SK-N-SH treated with all-trans-retinoic acid at 6 μM for 48 hours (cell line): Measurements from ENCODE around the gene COL6A2.

Experiments
- OSR1 ChIP-seq: fragments of 250-450 bp; sonication (Bioruptor Pico); IDR thresholded peaks from 2 replicates; pipeline ENCODE4 v1.8.0; 2022; ENCODE audit warnings: moderate library complexity, mild to moderate bottlenecking, inconsistent platforms
- RARB ChIP-seq: fragments of 250-450 bp; sonication (Bioruptor Pico); IDR thresholded peaks from 2 replicates; pipeline ENCODE4 v1.8.0; 2021; ENCODE audit warnings: mild to moderate bottlenecking, moderate library complexity
- TOX ChIP-seq: fragments of 250-450 bp; sonication (Bioruptor Pico); IDR thresholded peaks from 2 replicates; pipeline ENCODE4 v1.8.0; 2021; ENCODE audit warnings: mild to moderate bottlenecking, moderate library complexity, borderline replicate concordance
- TSHZ2 ChIP-seq: fragments of 250-450 bp; sonication (Bioruptor Pico); IDR thresholded peaks from 2 replicates; pipeline ENCODE4 v1.5.0; 2020; ENCODE audit warnings: mild to moderate bottlenecking, moderate library complexity
- ZFP3 ChIP-seq: fragments of 250-450 bp; sonication (Bioruptor Pico); IDR thresholded peaks from 2 replicates; pipeline ENCODE4 v1.5.0; 2020; ENCODE audit warnings: mild to moderate bottlenecking, moderate library complexity

GRCh38 chr21:46065914-46066551, 31.9 kb upstream of the COL6A2 start:
- TF ChIP-seq RARB (CRISPR knock-in tag) (no peak), TOX (CRISPR knock-in tag) (no peak), ZFP3 (CRISPR knock-in tag) (no peak), TSHZ2 (CRISPR knock-in tag) (no peak), OSR1 (CRISPR knock-in tag) (no peak)
